Activated CD4-positive, alpha-beta memory T cell treated with anti-CD3 and anti-CD28 coated beads for 36 hours (primary cell): ENCODE data around the gene KCNK4. TPM values are rescaled to one million over a fixed set of nuclear protein-coding genes. Genes with fewer than 3 reads are reported as not detected.

Experiments used
- CTCF ChIA-PET: fragments of 350-600 bp; sonication (Branson Sonifier 250); formaldehyde crosslinking; loops from one replicate; lab custom pipeline; 2021; ENCODE audit warnings: antibody characterized with exemption, inconsistent platforms; lab: Charles Lee
- POLR2A ChIA-PET: fragments of 350-600 bp; sonication (Branson Sonifier 250); formaldehyde crosslinking; loops from one replicate; lab custom pipeline; 2021; ENCODE audit warnings: antibody characterized with exemption; lab: Charles Lee
- DNase-seq: peaks from one replicate; pipeline ENCODE4 v3.0.0-alpha.2; 2020
- H3K27ac Mint-ChIP-seq: one replicate; pipeline ENCODE4 v1.8.0; 2021; ENCODE audit warnings: mixed read lengths
- H3K27me3 Mint-ChIP-seq: one replicate; pipeline ENCODE4 v1.8.0; 2021; ENCODE audit warnings: mixed read lengths
- H3K36me3 Mint-ChIP-seq: one replicate; pipeline ENCODE4 v1.8.0; 2021; ENCODE audit warnings: mixed read lengths
- H3K4me1 Mint-ChIP-seq: one replicate; pipeline ENCODE4 v1.8.0; 2021; ENCODE audit warnings: low read depth, mixed read lengths
- H3K4me3 Mint-ChIP-seq: one replicate; pipeline ENCODE4 v1.8.0; 2021; ENCODE audit warnings: mild to moderate bottlenecking, mixed read lengths
- H3K9me3 Mint-ChIP-seq: one replicate; pipeline ENCODE4 v1.8.0; 2021; ENCODE audit warnings: mixed read lengths
- intact Hi-C: fragments of 100-400 bp; cut with micrococcal nuclease; formaldehyde crosslinking; loops from one replicate; pipeline ENCODE4 v1.15.1; 2023
- total RNA-seq, 2 experiments: library from RNA; stranded (reverse); gene quantifications; one replicate each; pipeline ENCODE4 v1.2.3, GENCODE V29; 2021

KCNK4 gene
- total RNA-seq, 2 experiments from 2014 or later = 0.34 TPM; not detected in 1

DNA sequence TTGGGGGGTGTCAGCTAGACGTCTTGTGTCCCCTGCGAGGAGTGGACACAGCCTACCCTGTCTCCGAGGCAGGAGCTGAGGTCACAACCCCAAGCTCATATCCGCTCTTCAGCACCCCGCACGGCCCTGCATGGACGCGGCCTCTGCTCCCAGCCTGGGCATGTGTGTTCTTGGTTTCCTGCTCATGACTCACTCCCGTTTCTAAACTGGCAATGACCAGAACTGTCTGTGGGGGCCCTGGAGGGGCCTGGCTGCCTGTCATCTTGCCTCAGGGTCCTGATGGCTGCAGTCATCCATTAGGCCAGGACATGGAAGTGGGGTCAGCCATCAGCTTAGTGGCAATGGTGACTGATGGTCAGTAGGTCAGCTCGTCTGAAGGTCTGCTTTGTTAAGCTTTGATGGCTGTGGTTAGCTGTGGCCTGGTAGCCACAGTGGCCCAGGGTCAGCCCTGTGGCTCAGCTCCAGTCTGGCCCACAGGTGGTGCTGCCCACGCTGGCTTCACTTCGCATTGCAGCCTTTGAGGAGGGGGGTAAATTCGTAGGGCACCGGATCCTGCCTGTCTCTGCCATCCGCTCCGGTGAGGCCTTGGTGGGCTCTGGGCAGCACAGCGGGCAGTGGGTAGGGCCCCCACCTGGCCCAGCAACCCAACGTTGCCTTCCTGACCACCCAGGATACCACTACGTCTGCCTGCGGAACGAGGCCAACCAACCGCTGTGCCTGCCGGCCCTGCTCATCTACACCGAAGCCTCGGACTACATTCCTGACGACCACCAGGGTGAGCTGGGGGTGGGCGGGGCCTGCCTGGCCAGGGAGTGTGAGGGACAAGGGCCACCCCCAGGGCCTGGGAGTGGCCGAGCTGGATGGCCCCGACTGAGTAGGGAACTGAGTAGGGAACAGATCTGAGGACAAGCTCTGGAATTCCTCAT is 27.8 kb upstream of the KCNK4 start:
- DNase-seq = no peak
- no peaks in the 10 kb centered on the region for H3K27me3 Mint-ChIP-seq
- POLR2A ChIA-PET = interaction anchor here (0.8 kb wide), 1 partner anchor 9 kb away, joined by 3 read pairs; no protein-coding TSS in a partner anchor
- peaks cover 12% of the 10 kb centered on the region for H3K4me1 Mint-ChIP-seq
- intact Hi-C loops = no loop called here
- H3K9me3 Mint-ChIP-seq = no peaks in the 10 kb centered on the region
- CTCF ChIA-PET = interaction anchor here (0.9 to 1.5 kb wide), 2 partner anchors 17 to 37 kb away, joined by 3 read pairs; partner anchors contain the start of genes CATSPERZ and PPP1R14B
- peaks cover 11% of the 10 kb centered on the region for H3K36me3 Mint-ChIP-seq
- H3K27ac Mint-ChIP-seq = no peak overlapping the region
- H3K4me3 Mint-ChIP-seq = no peak overlapping the region

DNA sequence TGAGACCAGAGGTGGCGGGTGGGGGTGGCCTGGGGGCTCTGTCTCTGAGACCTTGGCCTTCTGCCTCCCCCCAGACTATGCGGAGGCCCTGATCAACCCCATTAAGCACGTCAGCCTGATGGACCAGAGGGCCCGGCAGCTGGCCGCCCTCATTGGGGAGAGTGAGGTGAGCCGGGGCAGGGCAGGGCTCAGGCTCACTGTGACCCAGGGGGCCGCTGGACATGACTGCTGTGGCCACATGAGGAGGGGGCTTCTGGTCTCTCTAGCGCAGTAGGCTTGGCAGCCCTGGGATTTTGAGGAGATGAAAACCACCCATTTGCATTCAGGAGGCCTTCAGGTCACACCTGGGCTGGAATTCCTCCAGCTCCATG is 27.2 kb upstream of the KCNK4 start:
- H3K27me3 Mint-ChIP-seq = no peaks in the 10 kb centered on the region

DNA sequence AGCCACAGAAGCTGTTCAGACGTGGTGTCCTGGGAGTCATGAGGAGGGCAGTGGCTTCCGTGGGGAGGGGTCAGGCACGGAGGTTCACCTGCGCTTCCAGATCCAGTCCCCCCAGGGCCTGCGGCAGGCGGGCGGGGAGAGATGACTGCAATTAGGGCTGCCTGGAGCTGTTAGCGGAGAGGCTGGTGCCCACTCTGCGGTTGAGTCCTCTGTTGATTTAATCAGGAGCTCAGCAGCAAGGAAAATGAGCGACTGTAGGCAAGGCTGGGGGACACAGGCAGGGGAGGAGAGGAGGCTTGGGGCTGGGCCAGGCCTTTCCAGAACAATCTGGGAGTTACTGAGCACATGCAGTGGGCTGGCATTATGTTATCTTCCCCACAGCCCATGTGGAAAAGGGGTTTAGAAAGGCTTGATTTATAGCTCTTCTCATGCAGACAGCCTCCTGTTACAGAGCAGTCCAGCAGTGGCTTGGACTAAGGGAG is 26.7 kb upstream of the KCNK4 start:
- no peaks in the 10 kb centered on the region for H3K9me3 Mint-ChIP-seq
- no peak overlapping the region for H3K4me3 Mint-ChIP-seq
- no peak overlapping the region for H3K27ac Mint-ChIP-seq
- intact Hi-C loops = no loop called here
- H3K36me3 Mint-ChIP-seq = peaks cover 12% of the 10 kb centered on the region
- no peaks in the 10 kb centered on the region for H3K27me3 Mint-ChIP-seq
- H3K4me1 Mint-ChIP-seq = peaks cover 18% of the 10 kb centered on the region
- CTCF ChIA-PET = interaction anchor here (0.9 to 1.9 kb wide), 3 partner anchors 14 to 36 kb away, joined by 3 to 7 read pairs (median 3); partner anchors contain the start of genes CATSPERZ, PLCB3 and PPP1R14B
- no peak for DNase-seq
- POLR2A ChIA-PET = interaction anchor here (0.8 kb wide), 1 partner anchor 10 kb away, joined by 3 read pairs; no protein-coding TSS in a partner anchor

More for the DNA sequence above, 27.2 kb upstream of the KCNK4 start:
- no peaks in the 10 kb centered on the region for H3K9me3 Mint-ChIP-seq
- ChIA-PET CTCF (interaction anchor here (0.9 to 1.5 kb wide), 2 partner anchors 18 to 37 kb away, joined by 3 read pairs; partner anchors contain the start of genes CATSPERZ and PPP1R14B), POLR2A (interaction anchor here (0.8 kb wide), 1 partner anchor 9 kb away, joined by 3 read pairs; no protein-coding TSS in a partner anchor)
- no peak overlapping the region for H3K4me3 Mint-ChIP-seq
- H3K4me1 Mint-ChIP-seq = peaks cover 18% of the 10 kb centered on the region
- H3K36me3 Mint-ChIP-seq = peaks cover 13% of the 10 kb centered on the region
- DNase-seq = no peak
- no peak overlapping the region for H3K27ac Mint-ChIP-seq
- intact Hi-C loops = no loop called here

DNA sequence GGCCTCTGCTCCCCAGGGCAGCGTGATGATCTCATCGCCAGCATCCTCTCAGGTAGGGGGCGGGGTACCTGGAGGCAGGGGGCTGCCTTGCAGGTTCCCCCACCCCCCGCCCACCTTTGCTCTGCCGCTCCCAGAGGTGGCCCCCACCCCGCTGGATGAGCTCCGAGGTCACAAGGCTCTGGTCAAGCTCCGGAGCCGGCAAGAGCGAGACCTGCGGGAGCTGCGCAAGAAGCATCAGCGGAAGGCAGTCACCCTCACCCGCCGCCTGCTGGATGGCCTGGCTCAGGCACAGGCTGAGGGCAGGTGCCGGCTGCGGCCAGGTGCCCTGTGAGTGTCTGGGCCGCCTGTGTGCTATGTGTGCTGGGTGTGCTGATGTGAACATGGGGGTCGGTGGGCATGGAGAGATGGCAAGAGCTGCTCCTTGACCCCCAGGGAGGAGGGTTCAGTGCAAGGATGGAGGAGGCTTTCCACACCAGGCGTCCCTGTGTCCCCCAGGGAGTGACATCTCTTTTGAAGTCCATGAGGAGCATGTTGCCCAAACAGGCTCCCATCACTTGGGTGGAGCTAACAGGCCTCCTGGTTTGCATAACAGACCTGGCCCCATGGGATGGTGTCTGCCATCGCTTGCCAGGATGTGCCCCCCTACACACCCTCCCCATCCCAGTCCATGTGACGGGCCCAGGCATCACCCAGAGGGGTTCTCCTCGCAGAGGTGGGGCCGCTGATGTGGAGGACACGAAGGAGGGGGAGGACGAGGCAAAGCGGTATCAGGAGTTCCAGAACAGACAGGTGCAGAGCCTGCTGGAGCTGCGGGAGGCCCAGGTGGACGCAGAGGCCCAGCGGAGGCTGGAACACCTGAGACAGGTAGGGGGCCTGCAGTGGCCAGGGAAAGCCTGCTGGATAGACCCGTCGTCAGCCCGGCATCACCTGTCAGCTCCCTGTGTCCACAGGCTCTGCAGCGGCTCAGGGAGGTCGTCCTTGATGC is 25.6 kb upstream of the KCNK4 start:
- H3K36me3 Mint-ChIP-seq = peaks cover 13% of the 10 kb centered on the region
- intact Hi-C loops = no loop called here
- H3K4me1 Mint-ChIP-seq = peaks cover 11% of the 10 kb centered on the region
- no peak for DNase-seq
- H3K27ac Mint-ChIP-seq = no peak overlapping the region
- H3K4me3 Mint-ChIP-seq = no peak overlapping the region
- no peaks in the 10 kb centered on the region for H3K9me3 Mint-ChIP-seq
- CTCF ChIA-PET = interaction anchor here (1.0 to 1.9 kb wide), 4 partner anchors 11 to 36 kb away, joined by 3 to 7 read pairs (median 4); partner anchors contain the start of genes PLCB3 and PPP1R14B
- no peaks in the 10 kb centered on the region for H3K27me3 Mint-ChIP-seq
- POLR2A ChIA-PET = no interaction called here

DNA sequence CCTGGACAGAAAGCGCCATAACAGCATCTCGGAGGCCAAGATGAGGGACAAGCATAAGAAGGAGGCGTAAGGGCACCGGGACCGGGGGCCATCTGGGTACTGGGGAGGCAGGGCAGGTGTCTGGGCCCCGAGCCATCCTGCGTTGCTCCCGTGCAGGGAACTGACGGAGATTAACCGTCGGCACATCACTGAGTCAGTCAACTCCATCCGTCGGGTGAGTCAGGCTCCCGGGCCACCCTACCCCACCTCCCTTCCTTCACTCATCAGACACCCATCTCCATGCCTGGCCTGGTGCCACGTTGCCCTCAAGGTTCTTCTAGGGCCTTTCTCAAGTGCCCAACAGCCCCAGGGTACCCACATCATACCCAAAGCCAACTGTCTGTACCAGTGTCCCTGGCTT is 24.8 kb upstream of the KCNK4 start:
- intact Hi-C loops = no loop called here
- no peak for DNase-seq
- no peak overlapping the region for H3K27ac Mint-ChIP-seq
- no peak overlapping the region for H3K4me3 Mint-ChIP-seq
- ChIA-PET POLR2A (no interaction called here), CTCF (interaction anchor here (1.3 to 1.9 kb wide), 2 partner anchors 12 to 16 kb away, joined by 4 to 7 read pairs; partner anchors contain the start of gene PLCB3)
- H3K27me3 Mint-ChIP-seq = no peaks in the 10 kb centered on the region
- no peaks in the 10 kb centered on the region for H3K9me3 Mint-ChIP-seq
- H3K4me1 Mint-ChIP-seq = peaks cover 11% of the 10 kb centered on the region
- H3K36me3 Mint-ChIP-seq = peaks cover 13% of the 10 kb centered on the region

DNA sequence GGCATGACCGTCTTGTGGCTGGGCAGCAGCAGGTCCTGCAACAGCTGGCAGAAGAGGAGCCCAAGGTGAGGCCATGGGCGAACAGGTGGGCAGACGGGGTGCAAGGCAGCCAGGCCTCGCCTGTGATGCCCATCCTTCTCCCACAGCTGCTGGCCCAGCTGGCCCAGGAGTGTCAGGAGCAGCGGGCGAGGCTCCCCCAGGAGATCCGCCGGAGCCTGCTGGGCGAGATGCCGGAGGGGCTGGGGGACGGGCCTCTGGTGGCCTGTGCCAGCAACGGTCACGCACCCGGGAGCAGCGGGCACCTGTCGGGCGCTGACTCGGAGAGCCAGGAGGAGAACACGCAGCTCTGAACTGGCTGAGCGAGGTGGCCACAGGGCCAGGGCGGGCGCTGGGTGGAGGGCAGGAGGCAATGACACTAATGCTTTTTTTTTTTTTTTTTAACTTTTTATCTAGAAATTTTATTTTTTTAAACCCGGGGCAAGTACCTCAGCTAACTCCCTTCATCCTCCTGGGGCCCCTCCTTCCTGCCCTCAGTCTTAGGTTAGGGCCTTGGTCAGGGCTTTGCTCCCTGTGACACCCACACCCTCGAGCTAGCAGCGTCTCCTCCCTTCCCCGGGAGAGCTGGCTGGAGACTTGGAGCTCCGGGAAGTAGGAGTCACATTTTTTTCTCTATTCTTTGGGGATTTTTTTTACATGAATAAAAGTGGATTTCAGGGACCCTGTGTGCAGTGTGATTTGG is 23.7 kb upstream of the KCNK4 start:
- Mint-ChIP-seq H3K9me3 (no peaks in the 10 kb centered on the region), H3K4me3 (no peak overlapping the region), H3K27me3 (no peaks in the 10 kb centered on the region), H3K4me1 (peaks cover 15% of the 10 kb centered on the region), H3K27ac (no peak overlapping the region), H3K36me3 (peaks cover 12% of the 10 kb centered on the region)
- ChIA-PET POLR2A (interaction anchor here (0.6 to 3.5 kb wide), 3 partner anchors 22 to 1697 kb away, joined by 3 to 22 read pairs (median 5); partner anchors contain the start of genes PPP1R14B, PRDX5 and TRMT112), CTCF (interaction anchor here (0.6 to 6.4 kb wide), 5 partner anchors 15 to 598 kb away, joined by 3 to 46 read pairs (median 3); partner anchors contain the start of gene CATSPERZ)
- no peak for DNase-seq
- intact Hi-C loops = no loop called here

DNA sequence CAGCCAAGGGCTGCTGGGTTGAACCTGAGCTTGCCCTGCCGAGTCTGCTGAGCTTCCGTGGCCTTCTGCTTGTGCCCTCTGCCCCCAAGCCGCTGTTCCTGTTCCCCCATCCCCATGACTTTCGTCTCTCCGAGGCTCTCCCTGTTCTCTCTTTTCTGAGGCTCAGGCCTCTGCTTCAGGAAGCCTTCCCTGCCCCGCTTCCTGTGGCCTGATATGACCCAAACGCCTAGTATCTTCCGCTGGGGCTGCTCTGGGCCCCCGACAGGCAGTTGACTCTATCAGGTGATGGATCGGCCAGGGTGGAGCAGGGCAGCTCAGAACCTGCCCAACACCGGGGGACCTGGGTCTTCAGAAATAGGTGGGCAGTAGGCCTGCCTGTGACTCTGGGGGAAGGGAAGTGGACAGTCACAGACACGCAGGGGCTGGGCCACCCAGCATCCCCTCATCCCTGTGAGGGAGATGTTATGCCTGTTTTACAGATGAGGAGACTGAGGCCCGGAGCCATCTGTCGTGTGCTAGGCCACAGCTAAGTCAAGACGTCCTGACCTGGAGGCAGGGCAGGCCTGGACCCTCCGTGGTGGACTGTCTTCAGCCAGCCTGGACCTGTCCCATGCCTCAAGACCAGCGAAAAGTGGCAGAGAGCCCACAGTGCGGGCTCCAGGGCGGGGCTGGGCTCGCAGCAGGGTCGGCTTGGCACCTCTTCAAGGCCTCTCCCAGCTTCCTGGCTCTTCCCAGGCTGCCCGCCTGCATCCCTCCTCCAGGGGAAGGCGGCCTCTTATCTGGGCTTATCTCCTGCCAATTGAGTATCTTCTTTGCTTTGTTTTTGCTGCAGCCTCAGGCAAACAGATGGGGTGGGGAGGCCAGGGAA is 22.8 kb upstream of the KCNK4 start:
- CTCF ChIA-PET = interaction anchor here (0.6 to 6.4 kb wide), 12 partner anchors 16 to 75 kb away, joined by 3 to 46 read pairs (median 4); partner anchors contain the start of genes BAD, CATSPERZ, ESRRA and PRDX5
- peaks cover 15% of the 10 kb centered on the region for H3K4me1 Mint-ChIP-seq
- H3K4me3 Mint-ChIP-seq = peak overlapping the region; percentile 89
- H3K9me3 Mint-ChIP-seq = no peaks in the 10 kb centered on the region
- H3K27me3 Mint-ChIP-seq = no peaks in the 10 kb centered on the region
- POLR2A ChIA-PET = interaction anchor here (0.8 to 4.1 kb wide), 12 partner anchors 16 to 83 kb away, joined by 3 to 36 read pairs (median 8); partner anchors contain the start of genes BAD, ESRRA, FERMT3 and FKBP2
- peaks cover 8% of the 10 kb centered on the region for H3K36me3 Mint-ChIP-seq
- peak overlapping the region; percentile 95 for H3K27ac Mint-ChIP-seq
- DNase-seq = no peak
- intact Hi-C loops = no loop called here

DNA sequence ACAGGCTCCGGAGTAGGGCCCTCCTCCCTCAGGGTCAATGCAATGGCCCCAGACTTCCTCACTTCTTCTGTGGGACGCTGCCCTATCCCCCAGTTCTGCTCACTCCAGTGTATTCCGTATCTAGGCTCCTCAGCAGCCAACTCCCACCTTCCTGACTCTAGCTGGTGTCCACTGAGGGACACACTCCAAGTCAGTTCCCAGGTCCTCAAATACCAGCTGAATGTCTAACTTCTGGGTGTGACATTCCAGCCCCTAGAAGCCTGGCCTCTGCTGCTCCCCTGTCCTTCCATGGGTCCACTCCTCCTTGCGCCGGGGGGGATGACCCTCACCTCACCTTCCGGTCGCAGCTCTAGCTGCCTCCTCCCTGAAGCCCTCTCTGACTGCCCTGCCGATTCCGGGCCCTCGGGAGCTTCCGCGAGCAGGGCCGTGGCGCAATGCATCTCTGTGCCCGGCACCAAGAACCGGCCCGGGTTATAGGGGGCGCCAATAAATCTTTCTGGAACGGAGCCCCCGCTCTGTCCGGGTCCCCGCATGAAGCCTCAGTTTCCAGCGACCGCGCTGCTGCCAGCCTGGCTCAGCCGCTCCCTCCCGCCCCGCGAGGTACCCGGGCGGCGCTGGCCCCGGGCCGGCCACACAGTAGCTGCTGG is 22.1 kb upstream of the KCNK4 start:
- Mint-ChIP-seq H3K27me3 (no peaks in the 10 kb centered on the region), H3K4me3 (peak overlapping the region; percentile 89), H3K36me3 (peaks cover 8% of the 10 kb centered on the region), H3K4me1 (peaks cover 15% of the 10 kb centered on the region), H3K9me3 (no peaks in the 10 kb centered on the region), H3K27ac (peak overlapping the region; percentile 95)
- POLR2A ChIA-PET = interaction anchor here (0.8 to 4.1 kb wide), 15 partner anchors 9 to 84 kb away, joined by 3 to 36 read pairs (median 8); partner anchors contain the start of genes BAD, ESRRA, FERMT3 and FKBP2
- DNase-seq = peak; percentile 66
- intact Hi-C loops = loop anchor here (1.0 kb wide), 1 partner anchor 18 kb away; the partner anchor contains the start of gene PLCB3
- CTCF ChIA-PET = interaction anchor here (0.6 to 6.4 kb wide), 12 partner anchors 16 to 74 kb away, joined by 3 to 46 read pairs (median 4); partner anchors contain the start of genes BAD, CATSPERZ, ESRRA and FERMT3

DNA sequence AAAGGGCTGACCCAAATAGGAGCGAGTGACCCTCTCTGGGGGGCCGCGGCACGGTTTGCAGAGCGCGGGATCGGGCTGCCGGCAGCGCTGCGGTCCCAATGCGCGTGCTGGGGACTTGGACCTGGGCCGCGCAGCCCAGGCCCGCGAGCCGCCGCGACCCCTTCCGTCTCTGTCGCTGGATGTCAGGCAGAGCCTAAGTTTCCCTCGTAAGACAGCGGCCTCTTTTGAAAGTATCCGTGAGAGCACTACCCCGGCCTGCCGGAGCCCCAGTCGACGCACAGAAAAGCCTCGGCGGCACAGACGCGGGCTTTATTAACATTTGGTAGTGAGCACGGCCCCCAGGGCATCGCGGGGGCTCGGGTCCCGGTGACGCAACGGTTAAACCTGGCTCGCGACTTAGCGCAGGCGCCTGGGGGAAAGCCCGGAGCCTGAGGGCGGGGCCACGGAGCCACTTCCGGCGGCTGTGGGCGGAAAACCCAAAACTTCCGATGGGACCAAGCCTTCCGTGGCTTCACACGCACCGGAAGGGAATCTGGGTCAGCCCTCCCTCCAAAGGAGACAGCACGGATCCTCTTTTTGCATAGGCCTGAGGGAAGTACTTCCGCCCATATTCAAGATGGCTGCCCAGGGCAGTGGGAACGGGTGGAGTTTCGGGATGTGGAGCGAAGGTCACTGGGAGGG is 21.4 kb upstream of the KCNK4 start:
- peaks cover 15% of the 10 kb centered on the region for H3K4me1 Mint-ChIP-seq
- ChIA-PET CTCF (interaction anchor here (0.7 to 6.4 kb wide), 12 partner anchors 16 to 65 kb away, joined by 3 to 46 read pairs (median 4); partner anchors contain the start of genes CATSPERZ, ESRRA, FERMT3 and GPR137), POLR2A (interaction anchor here (0.8 to 4.1 kb wide), 14 partner anchors 9 to 84 kb away, joined by 3 to 36 read pairs (median 6); partner anchors contain the start of genes BAD, FERMT3, FKBP2 and GPR137)
- no peaks in the 10 kb centered on the region for H3K9me3 Mint-ChIP-seq
- DNase-seq = peak; percentile 99
- H3K27me3 Mint-ChIP-seq = no peaks in the 10 kb centered on the region
- intact Hi-C loops = loop anchor here (1.0 to 2.0 kb wide), 8 partner anchors 16 to 84 kb away; partner anchors contain the start of genes ESRRA, FKBP2, GPR137 and PLCB3
- H3K27ac Mint-ChIP-seq = peak overlapping the region; percentile 95
- peaks cover 8% of the 10 kb centered on the region for H3K36me3 Mint-ChIP-seq
- peak overlapping the region; percentile 89 for H3K4me3 Mint-ChIP-seq
